ENCODE data around the gene SNAP25.

The SNAP25 gene

DNA sequence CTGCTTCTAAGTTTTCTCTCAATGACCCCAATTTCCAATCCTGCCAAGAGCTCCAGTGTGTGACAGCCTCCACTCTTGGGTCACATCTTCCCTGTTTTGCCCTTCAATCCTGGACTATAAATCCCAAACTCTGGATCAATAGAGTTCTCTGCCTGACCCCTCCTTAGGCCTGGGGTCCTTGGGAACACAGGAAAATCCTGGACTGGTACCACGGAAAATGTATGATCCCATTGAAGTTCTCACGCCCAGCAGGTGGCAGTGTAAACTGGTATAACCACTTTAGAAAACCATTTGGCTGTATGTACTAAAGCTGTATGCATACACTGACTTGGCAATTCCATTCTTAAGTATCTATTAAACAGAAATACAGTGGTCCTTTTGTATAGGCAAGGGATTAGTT, 98.0 kb downstream of the SNAP25 start:
- peak; percentile 25 for DNase-seq (ENCODE audit: low read depth)
- TF ChIP-seq, protein P1, sequence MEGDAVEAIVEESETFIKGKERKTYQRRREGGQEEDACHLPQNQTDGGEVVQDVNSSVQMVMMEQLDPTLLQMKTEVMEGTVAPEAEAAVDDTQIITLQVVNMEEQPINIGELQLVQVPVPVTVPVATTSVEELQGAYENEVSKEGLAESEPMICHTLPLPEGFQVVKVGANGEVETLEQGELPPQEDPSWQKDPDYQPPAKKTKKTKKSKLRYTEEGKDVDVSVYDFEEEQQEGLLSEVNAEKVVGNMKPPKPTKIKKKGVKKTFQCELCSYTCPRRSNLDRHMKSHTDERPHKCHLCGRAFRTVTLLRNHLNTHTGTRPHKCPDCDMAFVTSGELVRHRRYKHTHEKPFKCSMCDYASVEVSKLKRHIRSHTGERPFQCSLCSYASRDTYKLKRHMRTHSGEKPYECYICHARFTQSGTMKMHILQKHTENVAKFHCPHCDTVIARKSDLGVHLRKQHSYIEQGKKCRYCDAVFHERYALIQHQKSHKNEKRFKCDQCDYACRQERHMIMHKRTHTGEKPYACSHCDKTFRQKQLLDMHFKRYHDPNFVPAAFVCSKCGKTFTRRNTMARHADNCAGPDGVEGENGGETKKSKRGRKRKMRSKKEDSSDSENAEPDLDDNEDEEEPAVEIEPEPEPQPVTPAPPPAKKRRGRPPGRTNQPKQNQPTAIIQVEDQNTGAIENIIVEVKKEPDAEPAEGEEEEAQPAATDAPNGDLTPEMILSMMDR (IDR thresholded peaks at IDR 0.05; ENCODE audit: control insufficient read depth, extremely low read depth, insufficient read depth), result peak; percentile 69
- H3K4me3 ChIP-seq (ENCODE audit: low read depth, low read length), result no peak overlapping the region

DNA sequence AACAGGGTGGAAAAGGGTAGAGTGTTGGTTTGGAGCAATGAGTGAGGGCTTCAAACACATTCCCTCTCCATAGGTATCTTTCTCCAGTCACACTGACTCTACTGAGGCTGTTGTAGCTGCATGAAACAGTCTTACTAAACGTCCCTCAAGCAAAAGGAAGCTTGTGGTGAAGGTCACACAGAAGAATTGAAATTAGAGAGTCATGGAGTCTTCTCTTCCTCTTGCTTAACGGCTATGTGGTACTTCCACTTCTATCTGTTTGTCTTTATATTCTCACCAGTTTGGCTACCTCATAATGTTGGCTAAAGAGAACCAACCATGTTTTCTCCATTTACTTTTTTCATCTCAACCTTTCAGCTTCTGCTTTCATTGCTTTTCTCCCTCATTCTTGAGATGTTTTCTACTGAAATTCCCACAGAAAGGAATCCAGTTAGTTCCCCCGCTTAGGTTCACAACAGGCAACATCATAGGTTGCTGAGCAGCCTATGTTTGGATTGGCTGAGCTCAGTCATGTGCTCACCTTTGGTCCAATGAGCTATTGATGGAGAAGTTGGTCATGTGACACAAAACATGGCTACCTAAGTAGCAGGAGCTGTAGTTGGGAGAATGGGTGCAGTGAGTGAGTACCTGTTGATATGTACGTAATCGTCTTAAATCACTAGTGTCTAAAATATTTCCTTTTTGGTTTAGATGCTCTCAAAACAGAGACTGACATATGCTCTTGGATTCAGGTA, 99.8 kb downstream of the SNAP25 start:
- TF ChIP-seq, protein P1 (IDR thresholded peaks at IDR 0.05; ENCODE audit: control insufficient read depth, extremely low read depth, insufficient read depth), result no peak
- no peak for DNase-seq (ENCODE audit: low read depth)
- no peak overlapping the region for H3K4me3 ChIP-seq (ENCODE audit: low read depth, low read length)

DNA sequence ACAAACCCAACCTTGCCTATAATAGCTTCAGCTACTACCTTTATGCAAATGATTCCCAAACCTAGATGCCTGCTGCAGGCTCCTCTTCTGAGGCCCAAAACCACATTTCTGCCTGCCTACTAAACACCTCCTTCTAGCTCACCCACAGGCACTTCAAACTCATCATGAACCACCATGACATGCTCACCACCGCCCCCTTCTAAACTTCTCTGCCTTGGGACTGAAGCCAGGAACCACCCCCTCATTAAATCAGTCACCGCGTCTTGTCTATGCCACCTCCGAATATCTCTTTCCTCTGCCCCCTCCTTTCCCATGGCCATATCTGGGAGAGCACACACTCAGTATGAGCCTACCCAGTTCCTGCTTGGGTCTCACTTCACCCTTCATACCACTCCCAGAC, 101.2 kb downstream of the SNAP25 start:
- TF ChIP-seq, protein P1 (IDR thresholded peaks at IDR 0.05; ENCODE audit: control insufficient read depth, extremely low read depth, insufficient read depth), result no peak
- DNase-seq (ENCODE audit: low read depth), result no peak
- H3K4me3 ChIP-seq (ENCODE audit: low read depth, low read length), result no peak overlapping the region

DNA sequence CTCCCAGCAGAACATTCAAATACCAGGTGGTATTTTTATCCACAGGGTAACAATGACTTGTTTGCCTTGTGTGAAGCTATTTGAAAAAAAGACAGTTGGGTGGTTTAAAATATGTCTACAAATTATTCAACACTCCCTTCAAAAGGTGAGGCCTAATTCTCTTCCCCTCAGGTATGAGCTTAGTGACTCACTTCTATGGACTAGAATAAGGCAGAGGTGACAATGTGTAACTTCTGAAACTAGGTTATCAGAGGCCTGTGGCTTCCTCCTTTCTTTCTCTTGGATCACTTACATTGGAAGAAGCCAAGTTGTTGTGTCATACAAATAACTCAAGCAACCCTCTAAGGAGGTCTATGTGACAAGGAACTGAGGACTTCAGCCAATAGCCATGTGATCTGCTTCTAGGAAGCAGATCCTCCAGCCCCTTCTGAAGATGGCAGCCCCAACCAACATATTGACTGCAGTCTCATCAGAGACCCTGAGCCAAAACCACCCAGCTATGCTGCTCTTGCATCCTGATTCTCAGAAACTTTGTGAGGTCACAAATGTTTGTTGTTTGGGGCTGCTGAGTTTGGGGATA, 102.6 kb downstream of the SNAP25 start:
- TF ChIP-seq, protein P1 (IDR thresholded peaks at IDR 0.05; ENCODE audit: control insufficient read depth, extremely low read depth, insufficient read depth), result no peak
- H3K4me3 ChIP-seq (ENCODE audit: low read depth, low read length), result no peak overlapping the region
- no peak for DNase-seq (ENCODE audit: low read depth)

DNA sequence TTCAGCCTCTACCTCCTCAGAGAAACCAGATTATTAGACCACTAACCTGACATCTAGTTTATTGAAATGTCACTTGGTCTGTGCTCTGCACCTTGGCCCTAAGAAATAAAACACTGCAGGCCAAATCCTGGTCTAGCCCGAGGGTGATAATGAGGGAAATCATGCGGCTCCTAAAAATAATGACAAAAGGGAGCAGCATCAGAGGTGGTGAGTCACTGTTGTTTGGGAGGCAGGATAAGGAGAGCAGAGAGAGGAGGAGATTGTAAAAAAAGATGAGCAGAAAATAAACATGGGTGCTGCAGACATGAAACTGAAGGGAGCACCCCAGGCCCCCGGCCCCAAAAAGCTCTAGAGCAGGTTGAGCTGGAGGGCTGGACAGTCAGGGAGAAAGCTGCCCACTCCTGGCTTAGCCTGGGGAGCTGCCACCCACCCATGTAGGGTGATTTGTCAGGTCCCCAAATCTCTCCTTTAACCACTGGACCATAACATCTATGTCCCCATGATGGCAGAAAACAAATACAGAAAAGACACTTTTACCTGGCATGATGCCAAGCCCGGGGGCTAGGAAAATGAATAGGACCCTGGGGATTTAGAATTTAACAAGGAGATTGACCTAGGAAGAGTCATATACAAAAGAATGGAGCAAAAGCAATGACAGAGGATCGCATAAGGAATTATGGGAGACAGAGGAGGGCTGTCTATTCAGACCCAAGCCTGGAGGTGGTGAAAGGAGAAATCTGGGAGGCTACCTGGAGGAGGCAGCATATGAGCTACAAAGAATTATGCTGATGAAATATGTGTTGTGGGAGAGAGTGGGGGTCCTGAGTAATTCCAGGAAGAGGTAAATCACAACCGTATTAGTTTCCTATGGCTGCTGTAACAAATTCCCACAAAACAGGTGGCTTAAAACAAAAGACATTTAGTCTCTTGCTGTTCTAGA, 103.7 kb downstream of the SNAP25 start:
- TF ChIP-seq, protein P1 (IDR thresholded peaks at IDR 0.05; ENCODE audit: control insufficient read depth, extremely low read depth, insufficient read depth), result no peak
- no peak for DNase-seq (ENCODE audit: low read depth)
- H3K4me3 ChIP-seq (ENCODE audit: low read depth, low read length), result no peak overlapping the region

DNA sequence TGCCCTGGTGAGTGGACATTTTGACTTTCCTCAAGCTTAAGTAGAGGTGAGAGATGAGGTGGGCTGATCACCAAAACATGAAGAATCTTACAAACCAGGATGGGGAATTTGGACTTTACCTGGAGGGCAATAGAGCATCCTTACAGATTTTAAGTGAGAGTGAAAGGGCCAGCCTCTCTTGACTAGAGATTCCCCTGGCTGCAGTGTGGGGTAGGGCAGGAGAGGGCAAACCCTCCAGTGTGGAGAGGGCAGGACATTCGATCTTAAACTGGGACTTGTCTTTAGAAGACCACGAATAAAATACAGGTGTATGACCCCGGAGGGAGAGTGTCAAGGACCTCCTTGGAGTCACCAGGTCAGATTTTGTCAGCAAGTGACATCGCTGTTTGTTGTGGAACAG, 105.1 kb downstream of the SNAP25 start:
- TF ChIP-seq, protein P1 (IDR thresholded peaks at IDR 0.05; ENCODE audit: control insufficient read depth, extremely low read depth, insufficient read depth), result no peak
- no peak overlapping the region for H3K4me3 ChIP-seq (ENCODE audit: low read depth, low read length)
- no peak for DNase-seq (ENCODE audit: low read depth)
